Vagina (tissue), 2 donors: ENCODE data around the gene VTI1A. TPM values are rescaled to one million over a fixed set of nuclear protein-coding genes. Genes with fewer than 3 reads are reported as not detected.

ENCODE experiments used
- DNase-seq, 2 donors: peaks; one replicate each; pipeline ENCODE4 v3.0.0-alpha.2; 2017; ENCODE audit errors: extremely low spot score in 2 of 2
- H3K27ac ChIP-seq: fragments of 200-600 bp; sonication (generic); one replicate; pipeline ENCODE4 v1.5.1; 2019
- H3K27me3 ChIP-seq: fragments of 200-600 bp; sonication (generic); one replicate; pipeline ENCODE4 v1.5.1; 2019
- H3K36me3 ChIP-seq, 2 donors: fragments of 200-600 bp; sonication (generic); one replicate each; pipeline ENCODE4 v1.5.1; 2017 to 2019
- H3K4me1 ChIP-seq: fragments of 200-600 bp; sonication (generic); one replicate; pipeline ENCODE4 v1.5.1; 2019
- H3K4me3 ChIP-seq, 2 donors: fragments of 200-600 bp; sonication (generic); 1 replicate in 1 of 2; 2 replicates in 1 of 2; pipeline ENCODE4 v1.5.1; 2016 to 2019
- H3K9me3 ChIP-seq: fragments of 200-600 bp; sonication (generic); one replicate; pipeline ENCODE4 v1.5.1; 2019
- POLR2A ChIP-seq, 2 donors: fragments of 450-650 bp; IDR thresholded peaks; one replicate each; pipeline ENCODE4 v1.6.1; 2017; ENCODE audit warnings: antibody characterized with exemption in 2 of 2, mild to moderate bottlenecking in 2 of 2, moderate library complexity in 2 of 2
- POLR2AphosphoS5 ChIP-seq, 2 donors: sonication (generic); formaldehyde crosslinking; IDR thresholded peaks; one replicate each; pipeline ENCODE4 v1.9.0; 2017; ENCODE audit warnings: antibody characterized with exemption in 2 of 2, mild to moderate bottlenecking in 2 of 2, low read depth in 1 of 2; ENCODE audit not compliant: insufficient read depth in 1 of 2
- intact Hi-C: fragments of 100-400 bp; cut with DNase I; formaldehyde crosslinking; loops from one replicate; pipeline ENCODE4 v1.15.1; 2023
- total RNA-seq: library from RNA; depleted of rRNA; stranded (reverse); fragments of >200 nt; gene quantifications from one replicate; pipeline ENCODE4 v1.2.3, GENCODE V29; 2016
- TF ChIP-seq, protein P1 (sequence below), 3 experiments: fragments of 450-650 bp in 2 of 3; fragments of 200-600 bp in 1 of 3; sonication (generic) in 1 of 3; IDR thresholded peaks; one replicate each; pipeline ENCODE4 v1.5.1; 2017 to 2019; ENCODE audit warnings: antibody characterized with exemption in 3 of 3, mild to moderate bottlenecking in 2 of 3, moderate library complexity in 2 of 3

The VTI1A gene
- total RNA-seq, 1 donor from 2014 or later, result 49.1 TPM

- Histone ChIP-seq H3K4me3 (no peak overlapping the region), H3K4me1 (no peaks in the 10 kb centered on the region), H3K9me3 (no peaks in the 10 kb centered on the region), H3K27me3 (no peaks in the 10 kb centered on the region), H3K36me3 (no peaks in the 10 kb centered on the region), H3K27ac (no peak overlapping the region)
- intact Hi-C loops, result no loop called here
- DNase-seq, result no peak
- TF ChIP-seq, protein P1, sequence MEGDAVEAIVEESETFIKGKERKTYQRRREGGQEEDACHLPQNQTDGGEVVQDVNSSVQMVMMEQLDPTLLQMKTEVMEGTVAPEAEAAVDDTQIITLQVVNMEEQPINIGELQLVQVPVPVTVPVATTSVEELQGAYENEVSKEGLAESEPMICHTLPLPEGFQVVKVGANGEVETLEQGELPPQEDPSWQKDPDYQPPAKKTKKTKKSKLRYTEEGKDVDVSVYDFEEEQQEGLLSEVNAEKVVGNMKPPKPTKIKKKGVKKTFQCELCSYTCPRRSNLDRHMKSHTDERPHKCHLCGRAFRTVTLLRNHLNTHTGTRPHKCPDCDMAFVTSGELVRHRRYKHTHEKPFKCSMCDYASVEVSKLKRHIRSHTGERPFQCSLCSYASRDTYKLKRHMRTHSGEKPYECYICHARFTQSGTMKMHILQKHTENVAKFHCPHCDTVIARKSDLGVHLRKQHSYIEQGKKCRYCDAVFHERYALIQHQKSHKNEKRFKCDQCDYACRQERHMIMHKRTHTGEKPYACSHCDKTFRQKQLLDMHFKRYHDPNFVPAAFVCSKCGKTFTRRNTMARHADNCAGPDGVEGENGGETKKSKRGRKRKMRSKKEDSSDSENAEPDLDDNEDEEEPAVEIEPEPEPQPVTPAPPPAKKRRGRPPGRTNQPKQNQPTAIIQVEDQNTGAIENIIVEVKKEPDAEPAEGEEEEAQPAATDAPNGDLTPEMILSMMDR (IDR thresholded peaks at IDR 0.05), result no peak
- no peak for TF ChIP-seq POLR2AphosphoS5 (IDR thresholded peaks at IDR 0.05; ENCODE audit: insufficient read depth in 1 of 2, low read depth in 1 of 2)
- TF ChIP-seq POLR2A (IDR thresholded peaks at IDR 0.05), result no peak
Measured at GRCh38 chr10:112766636-112767035, 319.6 kb downstream of the VTI1A start.

GRCh38 chr10:112767156-112767555 is 320.1 kb downstream of the VTI1A start:
- Histone ChIP-seq H3K4me1 (no peaks in the 10 kb centered on the region), H3K27ac (no peak overlapping the region), H3K27me3 (no peaks in the 10 kb centered on the region), H3K4me3 (no peak overlapping the region), H3K36me3 (no peaks in the 10 kb centered on the region), H3K9me3 (no peaks in the 10 kb centered on the region)
- DNase-seq, result no peak
- intact Hi-C loops, result no loop called here
- TF ChIP-seq POLR2AphosphoS5 (IDR thresholded peaks at IDR 0.05; ENCODE audit: insufficient read depth in 1 of 2, low read depth in 1 of 2) (no peak), POLR2A (IDR thresholded peaks at IDR 0.05) (no peak)
- TF ChIP-seq, protein P1 (IDR thresholded peaks at IDR 0.05), result no peak

DNA sequence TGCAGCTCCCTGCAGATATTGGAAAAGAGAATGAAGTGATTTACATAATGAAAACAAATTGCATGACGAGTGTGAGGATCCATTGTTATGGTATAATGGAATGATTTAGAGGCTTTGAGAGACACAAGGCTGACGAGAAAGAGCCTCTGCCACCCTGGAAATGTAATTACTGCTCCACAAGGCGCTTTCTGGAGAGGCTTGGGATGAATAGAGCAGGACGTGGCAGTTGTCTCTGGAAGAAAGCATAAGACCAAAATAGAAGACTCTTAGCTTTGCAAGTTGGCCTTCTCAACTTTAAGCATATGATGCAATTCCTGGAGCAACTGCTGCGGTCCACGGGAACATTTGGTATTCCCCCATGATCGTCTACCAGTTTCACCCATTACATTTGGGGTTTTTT is 321.1 kb downstream of the VTI1A start:
- Histone ChIP-seq H3K27me3 (no peaks in the 10 kb centered on the region), H3K4me3 (no peak overlapping the region), H3K4me1 (no peaks in the 10 kb centered on the region), H3K27ac (no peak overlapping the region), H3K9me3 (no peaks in the 10 kb centered on the region), H3K36me3 (no peaks in the 10 kb centered on the region)
- intact Hi-C loops, result no loop called here
- no peak for TF ChIP-seq POLR2A (IDR thresholded peaks at IDR 0.05)
- TF ChIP-seq, protein P1 (IDR thresholded peaks at IDR 0.05), result no peak
- no peak for TF ChIP-seq POLR2AphosphoS5 (IDR thresholded peaks at IDR 0.05; ENCODE audit: insufficient read depth in 1 of 2, low read depth in 1 of 2)
- DNase-seq, result no peak

- DNase-seq, result no peak
- Histone ChIP-seq H3K36me3 (no peaks in the 10 kb centered on the region), H3K27me3 (no peaks in the 10 kb centered on the region), H3K27ac (no peak overlapping the region), H3K9me3 (no peaks in the 10 kb centered on the region), H3K4me1 (no peaks in the 10 kb centered on the region), H3K4me3 (no peak overlapping the region)
- intact Hi-C loops, result no loop called here
- TF ChIP-seq, protein P1 (IDR thresholded peaks at IDR 0.05), result no peak
- TF ChIP-seq POLR2A (IDR thresholded peaks at IDR 0.05), result no peak
- no peak for TF ChIP-seq POLR2AphosphoS5 (IDR thresholded peaks at IDR 0.05; ENCODE audit: insufficient read depth in 1 of 2, low read depth in 1 of 2)
Measured at GRCh38 chr10:112769081-112769480, 322.1 kb downstream of the VTI1A start.

DNA sequence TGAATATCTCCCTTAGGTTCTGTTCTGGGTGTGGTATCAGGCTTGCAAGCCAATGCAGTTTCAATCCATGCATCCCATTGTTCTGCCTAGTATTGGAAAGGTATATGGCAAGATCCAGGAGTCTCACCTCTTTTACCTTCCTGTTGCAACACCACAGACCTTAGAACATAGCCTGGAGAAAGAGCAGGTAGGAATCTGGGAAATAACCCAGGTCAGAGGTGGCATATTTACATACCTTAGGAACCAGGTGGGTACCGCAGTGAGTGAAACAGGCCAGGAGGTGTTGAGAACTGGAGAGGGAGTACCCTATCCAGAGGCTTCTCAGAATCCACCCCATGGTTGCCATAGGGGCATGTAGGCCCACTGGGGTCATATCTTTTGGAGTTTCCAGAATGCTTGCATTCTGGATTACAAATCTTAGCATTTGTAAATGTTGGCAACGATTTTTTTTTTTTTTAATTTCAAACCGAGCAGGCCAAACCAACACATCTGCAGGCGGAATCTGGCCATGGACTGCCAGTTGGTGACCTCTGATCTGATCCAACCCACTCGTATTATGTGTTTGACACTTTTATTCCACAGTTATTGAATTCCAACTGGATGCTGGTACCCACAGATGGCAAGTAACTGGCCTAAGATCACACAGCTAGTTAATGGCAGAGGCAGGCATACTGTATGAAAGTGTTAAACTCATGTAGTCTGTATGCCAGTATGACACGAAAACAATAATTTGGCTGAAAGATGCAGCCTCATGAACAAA is 322.8 kb downstream of the VTI1A start:
- H3K9me3 ChIP-seq, result no peaks in the 10 kb centered on the region
- intact Hi-C loops, result no loop called here
- no peak for DNase-seq

More for the DNA sequence above, 322.8 kb downstream of the VTI1A start:
- Histone ChIP-seq H3K27me3 (no peaks in the 10 kb centered on the region), H3K4me3 (no peak overlapping the region), H3K36me3 (no peaks in the 10 kb centered on the region), H3K4me1 (no peaks in the 10 kb centered on the region), H3K27ac (no peak overlapping the region)
- TF ChIP-seq POLR2AphosphoS5 (IDR thresholded peaks at IDR 0.05; ENCODE audit: insufficient read depth in 1 of 2, low read depth in 1 of 2) (no peak), POLR2A (IDR thresholded peaks at IDR 0.05) (no peak)
- TF ChIP-seq, protein P1 (IDR thresholded peaks at IDR 0.05), result no peak
